Measurements from ENCODE around the gene CST3.
A peak's percentile ranks its signal among the peaks of the same experiment; 100 is the strongest.
"Not testable (repeated sequence)": the region's sequence is repeated elsewhere in the genome, so short reads cannot be mapped to it uniquely, and the experiment has no call there.

The CST3 gene

GRCh38 chr20:23661002-23661429 is 23.3 kb upstream of the CST3 start:
- no peak for DNase-seq

GRCh38 chr20:23659989-23660837 is 22.5 kb upstream of the CST3 start:
- no peak for DNase-seq

- DNase-seq, result not testable (repeated sequence)
These were observed 21.8 kb upstream of the CST3 start for GRCh38 chr20:23659610-23659988.

- no peak for DNase-seq
These were observed 21.3 kb upstream of the CST3 start for GRCh38 chr20:23658989-23659609.

GRCh38 chr20:23658336-23658735 is 20.6 kb upstream of the CST3 start:
- DNase-seq, result no peak

GRCh38 chr20:23657202-23657601 is 19.4 kb upstream of the CST3 start:
- no peak for DNase-seq

GRCh38 chr20:23656372-23656771 is 18.6 kb upstream of the CST3 start:
- no peak for DNase-seq

- peak; percentile 94 for DNase-seq
These were observed 17.9 kb upstream of the CST3 start for GRCh38 chr20:23655491-23656211.

- peak; percentile 27 to 50 for DNase-seq
These were observed 17.0 kb upstream of the CST3 start for GRCh38 chr20:23654717-23655116.

- no peak for DNase-seq
These were observed 16.2 kb upstream of the CST3 start for GRCh38 chr20:23654000-23654399.

GRCh38 chr20:23653400-23653938 is 15.7 kb upstream of the CST3 start:
- no peak for DNase-seq

- DNase-seq, result no peak
These were observed 15.2 kb upstream of the CST3 start for GRCh38 chr20:23652926-23653325.

- DNase-seq, result no peak
These were observed 14.6 kb upstream of the CST3 start for GRCh38 chr20:23652371-23652770.

GRCh38 chr20:23651117-23651516 is 13.4 kb upstream of the CST3 start:
- DNase-seq, result no peak

GRCh38 chr20:23649830-23650417 is 12.2 kb upstream of the CST3 start:
- no peak for DNase-seq

- DNase-seq, result no peak
These were observed 11.5 kb upstream of the CST3 start for GRCh38 chr20:23649242-23649641.

- DNase-seq, result no peak
These were observed 9.6 kb upstream of the CST3 start for GRCh38 chr20:23647346-23647745.

- DNase-seq, result peak; percentile 65 to 80
These were observed 8.5 kb upstream of the CST3 start for GRCh38 chr20:23646106-23646873.

GRCh38 chr20:23645575-23645974 is 7.8 kb upstream of the CST3 start:
- DNase-seq, result no peak

- DNase-seq, result peak in 1 of 2 donors; percentile 27
These were observed 6.4 kb upstream of the CST3 start for GRCh38 chr20:23644164-23644563.

- peak; percentile 68 to 78 for DNase-seq
These were observed 5.9 kb upstream of the CST3 start for GRCh38 chr20:23643659-23644058.
